Caco-2 (cell line): ENCODE results near the gene DDN. TPM values are rescaled to one million over a fixed set of nuclear protein-coding genes. Genes with fewer than 3 reads are reported as not detected.
A peak's percentile ranks its signal among the peaks of the same experiment; 100 is the strongest.

Experiments
- BruUV-seq: library from RNA; stranded (reverse); fragments of 400-500 nt; replicated peaks from 2 replicates; lab custom pipeline; 2021; lab: Mats Ljungman, UMichigan
- CTCF ChIA-PET: fragments of 300-600 bp; sonication (Branson Sonifier 250); formaldehyde crosslinking; loops from one replicate; lab custom pipeline; 2022; ENCODE audit warnings: antibody characterized with exemption; lab: Charles Lee
- POLR2A ChIA-PET: fragments of 300-600 bp; sonication (Branson Sonifier 250); formaldehyde crosslinking; loops from one replicate; lab custom pipeline; 2022; ENCODE audit warnings: antibody characterized with exemption; lab: Charles Lee
- DNase-seq, 2 experiments: peaks; one replicate each; pipeline versions ENCODE4 v3.0.0 to v3.0.0-alpha.2; 2020 to 2022
- H3K27me3 ChIP-seq: replicated peaks from 2 replicates; pipeline ENCODE4 v1.6.0; 2011; ENCODE audit warnings: low read length; ENCODE audit not compliant: control insufficient read depth, insufficient read depth
- H3K36me3 ChIP-seq: 2 replicates; pipeline ENCODE4 v1.5.1; 2011; ENCODE audit warnings: low read length; ENCODE audit not compliant: control insufficient read depth, insufficient read depth
- H3K4me1 ChIP-seq: fragments of 250-450 bp; sonication (Bioruptor Pico); 2 replicates; pipeline ENCODE4 v1.5.1; 2020; ENCODE audit warnings: mild to moderate bottlenecking
- H3K4me3 ChIP-seq: 2 replicates; pipeline ENCODE4 v1.5.1; 2011; ENCODE audit warnings: low read depth, mild to moderate bottlenecking, control low read depth, low read length
- H3K9me3 ChIP-seq: fragments of 250-450 bp; sonication (Bioruptor Pico); 2 replicates; pipeline ENCODE4 v1.5.1; 2020; ENCODE audit warnings: mild to moderate bottlenecking, moderate library complexity
- H3K27ac Mint-ChIP-seq: one replicate; pipeline ENCODE4 v1.8.0; 2022; ENCODE audit warnings: mixed read lengths; ENCODE audit not compliant: unreplicated experiment
- H3K27me3 Mint-ChIP-seq: one replicate; pipeline ENCODE4 v1.8.0; 2022; ENCODE audit warnings: mixed read lengths; ENCODE audit not compliant: insufficient read depth, unreplicated experiment
- H3K36me3 Mint-ChIP-seq: one replicate; pipeline ENCODE4 v1.8.0; 2022; ENCODE audit warnings: mild to moderate bottlenecking, mixed read lengths; ENCODE audit not compliant: insufficient read depth, unreplicated experiment
- H3K4me1 Mint-ChIP-seq: one replicate; pipeline ENCODE4 v1.8.0; 2022; ENCODE audit warnings: low read depth, mixed read lengths; ENCODE audit not compliant: unreplicated experiment
- H3K4me3 Mint-ChIP-seq: one replicate; pipeline ENCODE4 v1.8.0; 2022; ENCODE audit warnings: mild to moderate bottlenecking, moderate library complexity, mixed read lengths; ENCODE audit not compliant: unreplicated experiment
- H3K9me3 Mint-ChIP-seq: one replicate; pipeline ENCODE4 v1.8.0; 2022; ENCODE audit warnings: mixed read lengths; ENCODE audit not compliant: unreplicated experiment
- CTCF ChIP-seq, 2 experiments: fragments of 200-600 bp in 1 of 2; IDR thresholded peaks; 1 replicate in 1 of 2; 2 replicates in 1 of 2; pipeline versions ENCODE4 v1.5.1 to v1.8.0; 2011 to 2022; ENCODE audit warnings: antibody characterized with exemption in 1 of 2, control low read depth in 1 of 2, inconsistent platforms in 1 of 2, low read depth in 1 of 2, low read length in 1 of 2, mild to moderate bottlenecking in 1 of 2, moderate library complexity in 1 of 2; ENCODE audit not compliant: insufficient read depth in 1 of 2, severe bottlenecking in 1 of 2, unreplicated experiment in 1 of 2
- intact Hi-C: fragments of 100-400 bp; cut with micrococcal nuclease; formaldehyde crosslinking; loops from one replicate; pipeline ENCODE4 v1.10.0; 2022; ENCODE audit not compliant: unreplicated experiment
- total RNA-seq: library from RNA; stranded (reverse); gene quantifications from 2 replicates; pipeline ENCODE4 v1.2.3, GENCODE V29; 2022

DDN gene
- total RNA-seq, 1 experiment from 2014 or later, result 1.9 TPM

- BruUV-seq, result TSS peak; percentile 16
- CTCF ChIA-PET, result interaction anchor here (0.6 kb wide), 2 partner anchors 12 to 22 kb away, joined by 3 read pairs; no protein-coding TSS in a partner anchor
- Mint-ChIP-seq H3K27ac (no peak overlapping the region), H3K4me3 (no peak overlapping the region), H3K27me3 (no peaks in the 10 kb centered on the region), H3K9me3 (no peaks in the 10 kb centered on the region), H3K4me1 (no peaks in the 10 kb centered on the region), H3K36me3 (peaks cover 92% of the 10 kb centered on the region)
- Histone ChIP-seq H3K36me3 (peaks cover 3% of the 10 kb centered on the region), H3K9me3 (no peaks in the 10 kb centered on the region), H3K4me1 (no peaks in the 10 kb centered on the region), H3K4me3 (no peak overlapping the region), H3K27me3 (no peaks in the 10 kb centered on the region)
- no peak for TF ChIP-seq CTCF (IDR thresholded peaks at IDR 0.05; ENCODE audit: insufficient read depth in 1 of 2, low read depth in 1 of 2, low read length in 1 of 2, severe bottlenecking in 1 of 2, unreplicated experiment in 1 of 2)
- POLR2A ChIA-PET, result no interaction called here
- intact Hi-C loops, result no loop called here
- DNase-seq, result no peak
Measured at GRCh38 chr12:49037111-49037946, 38.2 kb upstream of the DDN start.

- H3K9me3 ChIP-seq, result no peaks in the 10 kb centered on the region
- ChIA-PET POLR2A (no interaction called here), CTCF (interaction anchor here (0.6 kb wide), 1 partner anchor 112 kb away, joined by 5 read pairs; no protein-coding TSS in a partner anchor)
- H3K36me3 Mint-ChIP-seq, result peaks cover 92% of the 10 kb centered on the region
- H3K27me3 Mint-ChIP-seq, result no peaks in the 10 kb centered on the region
- H3K36me3 ChIP-seq, result peaks cover 4% of the 10 kb centered on the region
- H3K4me1 ChIP-seq, result no peaks in the 10 kb centered on the region
- intact Hi-C loops, result no loop called here
- no peak for TF ChIP-seq CTCF (IDR thresholded peaks at IDR 0.05; ENCODE audit: insufficient read depth in 1 of 2, low read depth in 1 of 2, low read length in 1 of 2, severe bottlenecking in 1 of 2, unreplicated experiment in 1 of 2)
- H3K4me3 ChIP-seq, result no peak overlapping the region
- H3K27ac Mint-ChIP-seq, result no peak overlapping the region
- BruUV-seq, result no TSS peak
- no peak overlapping the region for H3K4me3 Mint-ChIP-seq
- DNase-seq, result no peak
- no peaks in the 10 kb centered on the region for H3K9me3 Mint-ChIP-seq
- H3K27me3 ChIP-seq, result no peaks in the 10 kb centered on the region
- H3K4me1 Mint-ChIP-seq, result no peaks in the 10 kb centered on the region
Measured at GRCh38 chr12:49036029-49036428, 36.9 kb upstream of the DDN start.

GRCh38 chr12:49034286-49034622 lies 35.1 kb upstream of the DDN start:
- POLR2A ChIA-PET, result no interaction called here
- no peak overlapping the region for H3K4me3 ChIP-seq
- Mint-ChIP-seq H3K27me3 (no peaks in the 10 kb centered on the region), H3K27ac (no peak overlapping the region), H3K36me3 (peaks cover 92% of the 10 kb centered on the region), H3K4me1 (no peaks in the 10 kb centered on the region), H3K9me3 (no peaks in the 10 kb centered on the region), H3K4me3 (no peak overlapping the region)
- CTCF ChIA-PET, result no interaction called here
- DNase-seq, result no peak
- no TSS peak for BruUV-seq
- TF ChIP-seq CTCF (IDR thresholded peaks at IDR 0.05; ENCODE audit: insufficient read depth in 1 of 2, low read depth in 1 of 2, low read length in 1 of 2, severe bottlenecking in 1 of 2, unreplicated experiment in 1 of 2), result no peak
- H3K4me1 ChIP-seq, result no peaks in the 10 kb centered on the region
- H3K27me3 ChIP-seq, result no peaks in the 10 kb centered on the region
- H3K9me3 ChIP-seq, result no peaks in the 10 kb centered on the region
- H3K36me3 ChIP-seq, result peaks cover 4% of the 10 kb centered on the region
- intact Hi-C loops, result no loop called here
